GM21825 (cell line): Measurements from ENCODE around the gene B4GALT7.
"Not testable (repeated sequence)": the region's sequence is repeated elsewhere in the genome, so short reads cannot be mapped to it uniquely, and the experiment has no call there.

Experiments used
- ATAC-seq: cut with Tn5 transposase; IDR thresholded peaks from one replicate; pipeline ENCODE4 v1.9.1; 2021; ENCODE audit warnings: mild to moderate bottlenecking, moderate library complexity; ENCODE audit not compliant: unreplicated experiment

Gene B4GALT7

GRCh38 chr5:177608243-177609075, 8.5 kb downstream of the B4GALT7 start:
- no peak for ATAC-seq

- ATAC-seq = no peak
These were observed 9.4 kb downstream of the B4GALT7 start for GRCh38 chr5:177609076-177610059.

- ATAC-seq = no peak
These were observed 10.3 kb downstream of the B4GALT7 start for GRCh38 chr5:177610131-177610769.

- no peak for ATAC-seq
These were observed 11.0 kb downstream of the B4GALT7 start for GRCh38 chr5:177610770-177611445.

- ATAC-seq = no peak
These were observed 11.7 kb downstream of the B4GALT7 start for GRCh38 chr5:177611446-177612214.

- no peak for ATAC-seq
These were observed 12.3 kb downstream of the B4GALT7 start for GRCh38 chr5:177612215-177612673.

- no peak for ATAC-seq
These were observed 20.6 kb downstream of the B4GALT7 start for GRCh38 chr5:177620560-177620959.

GRCh38 chr5:177624172-177624571, 24.2 kb downstream of the B4GALT7 start:
- ATAC-seq = not testable (repeated sequence)

GRCh38 chr5:177630186-177630585, 30.3 kb downstream of the B4GALT7 start:
- not testable (repeated sequence) for ATAC-seq

GRCh38 chr5:177634912-177635311, 35.0 kb downstream of the B4GALT7 start:
- not testable (repeated sequence) for ATAC-seq

GRCh38 chr5:177645462-177645861, 45.5 kb downstream of the B4GALT7 start:
- not testable (repeated sequence) for ATAC-seq

- not testable (repeated sequence) for ATAC-seq
These were observed 51.3 kb downstream of the B4GALT7 start for GRCh38 chr5:177651235-177651634.

GRCh38 chr5:177657846-177658245, 57.9 kb downstream of the B4GALT7 start:
- ATAC-seq = not testable (repeated sequence)

- ATAC-seq = not testable (repeated sequence)
These were observed 58.6 kb downstream of the B4GALT7 start for GRCh38 chr5:177658542-177658941.
